Muscle of leg (tissue), 9 donors: ENCODE data around the gene HCAR1. TPM values are rescaled to one million over a fixed set of nuclear protein-coding genes. Genes with fewer than 3 reads are reported as not detected.

ENCODE experiments used
- polyA plus RNA-seq, 8 donors: library from polyadenylated mRNA; unstranded; fragments of 120-200 nt; gene quantifications; one replicate each; pipeline versions ENCODE4 v1.2.1 to v1.2.3, GENCODE V29; 2013; ENCODE audit warnings: inconsistent platforms in 1 of 8, low replicate concordance in 1 of 8; ENCODE audit not compliant: insufficient read length in 8 of 8, insufficient read depth in 1 of 8
- total RNA-seq: library from RNA; stranded (reverse); fragments of 120-200 nt; gene quantifications from one replicate; pipeline ENCODE4 v1.2.4, GENCODE V29; 2013

HCAR1 gene
- total and polyA plus RNA-seq, 9 donors, result 0.07 to 0.27 (median 0.12) TPM

Other genes with a start within 250 kb of the HCAR1 start
- gene ZCCHC8, start 229.9 kb downstream of the HCAR1 start, total RNA-seq, result 20.9 TPM
- 10 to 100 TPM; 20.7 to 28.0 (median 23.9) TPM for gene ZCCHC8, start 229.9 kb downstream of the HCAR1 start, polyA plus RNA-seq
- gene RSRC2, start 203.9 kb downstream of the HCAR1 start, total RNA-seq, result 62.1 TPM
- gene RSRC2, start 203.9 kb downstream of the HCAR1 start, polyA plus RNA-seq, result 100 to 1,000 TPM; 100 to 124 (median 111) TPM
- 20.6 TPM for gene KNTC1, start 203.6 kb downstream of the HCAR1 start, total RNA-seq
- 10 to 100 TPM; 13.8 to 27.7 (median 18.1) TPM for gene KNTC1, start 203.6 kb downstream of the HCAR1 start, polyA plus RNA-seq
- not detected for gene HCAR2, start 27.5 kb downstream of the HCAR1 start, total RNA-seq
- 1 to 10 TPM in 1 of 8 donors, under 1 TPM in 5, not detected in 2; 0.06 to 1.7 (median 0.17) TPM for gene HCAR2, start 27.5 kb downstream of the HCAR1 start, polyA plus RNA-seq
- gene HCAR3, start 14.0 kb downstream of the HCAR1 start, total RNA-seq, result not detected
- gene HCAR3, start 14.0 kb downstream of the HCAR1 start, polyA plus RNA-seq, result under 1 TPM in 3 of 8 donors, not detected in 5; 0.12 to 0.97 (median 0.34) TPM
- gene DENR, start 22.0 kb upstream of the HCAR1 start, total RNA-seq, result 37.3 TPM
- 10 to 100 TPM; 51.9 to 74.1 (median 67.9) TPM for gene DENR, start 22.0 kb upstream of the HCAR1 start, polyA plus RNA-seq
- 1.4 TPM for gene CCDC62, start 43.7 kb upstream of the HCAR1 start, total RNA-seq
- under 1 TPM; 0.42 to 0.94 (median 0.60) TPM for gene CCDC62, start 43.7 kb upstream of the HCAR1 start, polyA plus RNA-seq
- 6.6 TPM for gene HIP1R, start 104.6 kb upstream of the HCAR1 start, total RNA-seq
- gene HIP1R, start 104.6 kb upstream of the HCAR1 start, polyA plus RNA-seq, result 10 to 100 TPM in 2 of 8 donors, 1 to 10 TPM in 6; 7.1 to 10.3 (median 8.2) TPM
- gene VPS37B, start 165.3 kb upstream of the HCAR1 start, total RNA-seq, result 15.6 TPM
- 10 to 100 TPM; 22.5 to 29.0 (median 25.7) TPM for gene VPS37B, start 165.3 kb upstream of the HCAR1 start, polyA plus RNA-seq
- 3.9 TPM for gene ABCB9, start 235.6 kb upstream of the HCAR1 start, total RNA-seq
- 1 to 10 TPM; 3.1 to 4.9 (median 3.4) TPM for gene ABCB9, start 235.6 kb upstream of the HCAR1 start, polyA plus RNA-seq
- gene OGFOD2, start 244.4 kb upstream of the HCAR1 start, total RNA-seq, result 5.1 TPM
- 10 to 100 TPM; 10.2 to 13.8 (median 11.5) TPM for gene OGFOD2, start 244.4 kb upstream of the HCAR1 start, polyA plus RNA-seq
- 188 TPM for gene ARL6IP4, start 249.8 kb upstream of the HCAR1 start, total RNA-seq
- gene ARL6IP4, start 249.8 kb upstream of the HCAR1 start, polyA plus RNA-seq, result 100 to 1,000 TPM; 169 to 207 (median 194) TPM